Activated T-helper 1 cell treated with anti-CD3 and anti-CD28 coated beads, Interleukin-12 subunit alpha, Interleukin-12 subunit beta, Interleukin-2, Interleukin-4 antibody, amounts not matched to agents 30 ng/mL and 10 ng/mL and 1 ng/mL, durations not matched to agents 14 hours and 24 hours and 36 hours (primary cell): ENCODE measurements around the gene PLXDC2. TPM values are rescaled to one million over a fixed set of nuclear protein-coding genes. Genes with fewer than 3 reads are reported as not detected.

ENCODE experiments used
- DNase-seq: peaks from one replicate; pipeline ENCODE4 v3.0.0; 2021; ENCODE audit warnings: low spot score
- H3K27ac Mint-ChIP-seq: one replicate; pipeline ENCODE4 v1.8.0; 2021; ENCODE audit warnings: mild to moderate bottlenecking, mixed read lengths
- H3K27me3 Mint-ChIP-seq: one replicate; pipeline ENCODE4 v1.8.0; 2022; ENCODE audit warnings: mild to moderate bottlenecking, moderate library complexity, mixed read lengths; ENCODE audit not compliant: insufficient read depth
- H3K36me3 Mint-ChIP-seq: one replicate; pipeline ENCODE4 v1.8.0; 2021; ENCODE audit warnings: low read depth, mixed read lengths
- H3K4me1 Mint-ChIP-seq: one replicate; pipeline ENCODE4 v1.8.0; 2021; ENCODE audit warnings: low read depth, mixed read lengths
- H3K4me3 Mint-ChIP-seq: one replicate; pipeline ENCODE4 v1.8.0; 2021; ENCODE audit warnings: mild to moderate bottlenecking, moderate library complexity, mixed read lengths
- H3K9me3 Mint-ChIP-seq: one replicate; pipeline ENCODE4 v1.8.0; 2021; ENCODE audit warnings: mixed read lengths
- intact Hi-C: fragments of 100-400 bp; cut with micrococcal nuclease; formaldehyde crosslinking; loops from one replicate; pipeline ENCODE4 v1.15.1; 2024
- total RNA-seq: library from RNA; stranded (reverse); gene quantifications from 2 replicates; pipeline ENCODE4 v1.2.3, GENCODE V29; 2022

Gene PLXDC2
- total RNA-seq, 1 donor from 2014 or later = not detected

DNA sequence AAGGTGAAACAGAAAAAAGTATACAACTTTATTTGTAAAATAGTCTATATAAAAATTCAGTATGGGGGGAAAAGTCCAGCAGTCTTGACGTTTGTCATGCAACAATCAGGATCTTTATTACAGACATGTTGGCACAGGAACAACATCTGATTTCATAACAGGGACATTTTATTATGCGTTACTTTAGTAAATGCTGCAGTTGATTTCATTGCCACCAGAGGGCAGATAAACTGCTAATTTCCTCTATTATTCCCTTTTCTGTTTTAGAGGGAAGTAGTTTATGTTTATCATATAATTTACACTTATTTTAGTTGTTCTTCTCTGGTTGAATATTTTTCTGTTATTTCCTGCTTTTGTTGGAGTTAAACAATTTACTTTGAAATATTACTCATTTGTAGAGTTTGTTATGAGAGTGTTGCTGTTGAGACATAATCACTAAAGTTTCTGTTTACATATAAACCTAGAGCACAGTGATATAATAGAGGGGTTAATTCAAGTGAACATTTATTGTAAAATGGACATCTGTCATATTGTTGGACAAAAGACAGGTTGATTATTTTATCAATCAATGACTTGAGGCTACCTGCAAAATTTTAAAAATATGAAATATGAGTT lies 3.3 kb downstream of the PLXDC2 start:
- Mint-ChIP-seq H3K9me3 (no peaks in the 10 kb centered on the region), H3K27me3 (peaks cover 31% of the 10 kb centered on the region), H3K4me3 (no peak overlapping the region), H3K27ac (no peak overlapping the region), H3K4me1 (no peaks in the 10 kb centered on the region), H3K36me3 (no peaks in the 10 kb centered on the region)
- no peak for DNase-seq
- intact Hi-C loops = loop anchor here (10.0 kb wide), 1 partner anchor 1675 kb away; no protein-coding TSS in a partner anchor

GRCh38 chr10:19824381-19825342 lies 8.4 kb downstream of the PLXDC2 start:
- Mint-ChIP-seq H3K9me3 (no peaks in the 10 kb centered on the region), H3K27me3 (no peaks in the 10 kb centered on the region), H3K4me1 (no peaks in the 10 kb centered on the region), H3K27ac (no peak overlapping the region), H3K36me3 (no peaks in the 10 kb centered on the region), H3K4me3 (no peak overlapping the region)
- intact Hi-C loops = no loop called here
- DNase-seq = no peak

- Mint-ChIP-seq H3K4me1 (no peaks in the 10 kb centered on the region), H3K27ac (no peak overlapping the region)
- intact Hi-C loops = no loop called here
Observed at GRCh38 chr10:19825700-19826099, 9.5 kb downstream of the PLXDC2 start.

GRCh38 chr10:19826712-19827111 lies 10.5 kb downstream of the PLXDC2 start:
- Mint-ChIP-seq H3K27me3 (no peaks in the 10 kb centered on the region), H3K36me3 (no peaks in the 10 kb centered on the region), H3K4me3 (no peak overlapping the region), H3K27ac (no peak overlapping the region), H3K4me1 (no peaks in the 10 kb centered on the region), H3K9me3 (no peaks in the 10 kb centered on the region)
- no peak for DNase-seq
- intact Hi-C loops = no loop called here

More at GRCh38 chr10:19825700-19826099, 9.5 kb downstream of the PLXDC2 start:
- H3K9me3 Mint-ChIP-seq = no peaks in the 10 kb centered on the region
- no peaks in the 10 kb centered on the region for H3K36me3 Mint-ChIP-seq
- no peaks in the 10 kb centered on the region for H3K27me3 Mint-ChIP-seq
- H3K4me3 Mint-ChIP-seq = no peak overlapping the region
- no peak for DNase-seq

- Mint-ChIP-seq H3K9me3 (peaks cover 3% of the 10 kb centered on the region), H3K27ac (no peak overlapping the region), H3K36me3 (no peaks in the 10 kb centered on the region), H3K27me3 (no peaks in the 10 kb centered on the region), H3K4me3 (no peak overlapping the region), H3K4me1 (no peaks in the 10 kb centered on the region)
- DNase-seq = no peak
- intact Hi-C loops = no loop called here
Observed at GRCh38 chr10:19828278-19829049, 12.2 kb downstream of the PLXDC2 start.

DNA sequence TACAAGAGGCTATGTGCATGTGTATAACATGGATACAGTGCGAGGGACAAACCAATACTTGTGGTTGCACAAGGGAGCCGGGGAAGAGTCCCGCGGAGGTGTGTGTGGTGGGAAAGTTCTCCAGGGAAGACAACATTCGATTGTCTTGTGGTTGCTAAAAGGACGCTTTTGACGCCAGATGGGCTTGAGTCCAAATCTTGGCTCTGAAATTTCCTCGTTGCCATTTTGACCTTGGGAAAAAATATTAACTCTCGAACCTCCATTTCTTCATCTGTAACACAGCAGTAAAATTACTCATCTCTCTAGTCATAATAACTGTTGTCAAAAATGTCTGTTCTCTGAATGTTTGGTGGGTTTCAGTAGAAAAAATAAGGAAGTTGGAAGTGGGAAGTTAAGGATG lies 16.5 kb downstream of the PLXDC2 start:
- H3K4me1 Mint-ChIP-seq = no peaks in the 10 kb centered on the region
- no peaks in the 10 kb centered on the region for H3K36me3 Mint-ChIP-seq
- peaks cover 3% of the 10 kb centered on the region for H3K9me3 Mint-ChIP-seq
- no peaks in the 10 kb centered on the region for H3K27me3 Mint-ChIP-seq
- no peak for DNase-seq
- no peak overlapping the region for H3K4me3 Mint-ChIP-seq
- intact Hi-C loops = no loop called here
- no peak overlapping the region for H3K27ac Mint-ChIP-seq

GRCh38 chr10:19833170-19833824 lies 17.1 kb downstream of the PLXDC2 start:
- Mint-ChIP-seq H3K4me3 (no peak overlapping the region), H3K27ac (no peak overlapping the region), H3K4me1 (no peaks in the 10 kb centered on the region), H3K36me3 (no peaks in the 10 kb centered on the region), H3K27me3 (no peaks in the 10 kb centered on the region), H3K9me3 (peaks cover 3% of the 10 kb centered on the region)
- intact Hi-C loops = no loop called here
- no peak for DNase-seq

DNA sequence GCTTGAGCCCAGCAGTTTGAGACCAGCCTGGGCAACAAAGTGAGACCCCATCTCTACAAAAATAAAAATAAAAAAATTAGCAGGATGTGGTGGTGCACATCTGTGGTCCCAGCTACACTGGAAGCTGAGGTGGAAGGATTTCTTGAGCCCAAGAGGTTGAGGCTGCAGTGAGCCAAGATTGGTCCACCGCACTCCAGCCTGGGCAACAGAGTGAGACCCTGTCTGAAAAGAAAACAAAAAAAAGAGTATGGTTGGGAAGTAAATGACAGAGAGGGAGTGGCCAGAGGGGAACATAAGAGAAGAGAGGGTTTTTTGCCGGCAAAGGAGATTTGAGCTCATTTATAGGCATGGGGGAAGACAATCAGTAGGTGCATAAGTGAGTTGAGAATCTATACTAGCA lies 19.7 kb downstream of the PLXDC2 start:
- no peak overlapping the region for H3K4me3 Mint-ChIP-seq
- H3K36me3 Mint-ChIP-seq = no peaks in the 10 kb centered on the region
- peaks cover 3% of the 10 kb centered on the region for H3K9me3 Mint-ChIP-seq
- H3K4me1 Mint-ChIP-seq = no peaks in the 10 kb centered on the region
- H3K27ac Mint-ChIP-seq = no peak overlapping the region
- intact Hi-C loops = no loop called here
- no peaks in the 10 kb centered on the region for H3K27me3 Mint-ChIP-seq
- no peak for DNase-seq

DNA sequence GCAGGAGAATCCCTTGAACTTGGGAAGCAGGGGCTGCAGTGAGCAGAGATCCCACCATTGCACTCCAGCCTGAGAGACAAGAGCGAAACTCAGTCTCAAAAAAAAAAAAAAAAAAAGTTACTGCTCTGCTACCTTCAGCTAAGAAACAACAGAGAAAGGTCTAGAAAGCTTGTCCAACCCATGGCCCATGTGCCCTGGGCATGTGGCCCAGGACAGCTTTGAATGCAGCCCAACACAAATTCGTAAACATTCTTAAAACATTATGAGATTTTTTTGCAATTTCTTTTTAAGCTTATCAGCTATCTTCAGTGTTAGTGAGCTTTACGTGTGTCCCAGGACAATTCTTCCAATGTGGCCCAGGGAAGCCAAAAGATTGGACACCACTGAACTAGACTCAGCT lies 22.9 kb downstream of the PLXDC2 start:
- no peak for DNase-seq
- H3K4me3 Mint-ChIP-seq = no peak overlapping the region
- H3K4me1 Mint-ChIP-seq = no peaks in the 10 kb centered on the region
- no peaks in the 10 kb centered on the region for H3K27me3 Mint-ChIP-seq
- no peaks in the 10 kb centered on the region for H3K36me3 Mint-ChIP-seq
- H3K9me3 Mint-ChIP-seq = no peaks in the 10 kb centered on the region
- no peak overlapping the region for H3K27ac Mint-ChIP-seq
- intact Hi-C loops = no loop called here

- no peaks in the 10 kb centered on the region for H3K4me1 Mint-ChIP-seq
- H3K9me3 Mint-ChIP-seq = no peaks in the 10 kb centered on the region
- no peak overlapping the region for H3K4me3 Mint-ChIP-seq
- no peaks in the 10 kb centered on the region for H3K27me3 Mint-ChIP-seq
- H3K36me3 Mint-ChIP-seq = no peaks in the 10 kb centered on the region
- no peak overlapping the region for H3K27ac Mint-ChIP-seq
- DNase-seq = no peak
- intact Hi-C loops = no loop called here
Observed at GRCh38 chr10:19839552-19839951, 23.3 kb downstream of the PLXDC2 start.

- no peak overlapping the region for H3K4me3 Mint-ChIP-seq
- no peaks in the 10 kb centered on the region for H3K36me3 Mint-ChIP-seq
- no peaks in the 10 kb centered on the region for H3K9me3 Mint-ChIP-seq
- H3K27me3 Mint-ChIP-seq = no peaks in the 10 kb centered on the region
- no peak overlapping the region for H3K27ac Mint-ChIP-seq
- intact Hi-C loops = no loop called here
- no peak for DNase-seq
- no peaks in the 10 kb centered on the region for H3K4me1 Mint-ChIP-seq
Observed at GRCh38 chr10:19840776-19841175, 24.5 kb downstream of the PLXDC2 start.

DNA sequence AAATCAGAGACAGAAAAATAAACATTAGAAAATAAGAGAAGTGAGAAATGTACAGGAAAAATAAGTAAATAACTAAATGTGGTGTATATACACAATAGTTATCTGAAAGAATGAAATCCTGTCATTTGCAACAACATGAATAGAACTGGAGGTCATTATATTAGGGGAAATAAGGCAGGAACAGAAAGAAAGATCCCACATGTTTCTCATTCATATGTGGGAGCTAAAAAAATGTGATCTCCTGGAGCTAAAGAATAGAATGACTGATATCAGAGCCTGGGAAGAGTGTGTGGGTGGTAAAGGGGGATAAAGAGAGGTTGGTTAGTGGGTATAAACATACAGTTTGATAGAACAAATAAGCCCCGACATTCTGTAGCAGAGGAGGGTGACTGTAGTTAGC lies 27.3 kb downstream of the PLXDC2 start:
- Mint-ChIP-seq H3K27me3 (no peaks in the 10 kb centered on the region), H3K36me3 (no peaks in the 10 kb centered on the region)
- intact Hi-C loops = no loop called here

More for the DNA sequence above, 27.3 kb downstream of the PLXDC2 start:
- no peaks in the 10 kb centered on the region for H3K4me1 Mint-ChIP-seq
- DNase-seq = no peak
- no peaks in the 10 kb centered on the region for H3K9me3 Mint-ChIP-seq
- H3K27ac Mint-ChIP-seq = no peak overlapping the region
- no peak overlapping the region for H3K4me3 Mint-ChIP-seq
